SK-N-SH (cell line): ENCODE results near the gene STX16. TPM values are rescaled to one million over a fixed set of nuclear protein-coding genes. Genes with fewer than 3 reads are reported as not detected.
A peak's percentile ranks its signal among the peaks of the same experiment; 100 is the strongest.

Experiments used
- CTCF ChIA-PET: fragments of 300-600, 350-600 bp; formaldehyde crosslinking; extraction: SDS; loops from one replicate; lab custom pipeline; 2021; lab: Yijun Ruan, JAX
- POLR2A ChIA-PET: fragments of 350-600 bp; sonication (Branson Sonifier 250); formaldehyde crosslinking; extraction: SDS; loops from one replicate; lab custom pipeline; 2020; ENCODE audit warnings: antibody characterized with exemption, inconsistent platforms; lab: Yijun Ruan, JAX
- DNase-seq: peaks from one replicate; pipeline ENCODE4 v3.0.0; 2012
- H2AFZ ChIP-seq: fragments of 200-600 bp; sonication (generic); 2 replicates; pipeline ENCODE4 v1.8.1; 2016; ENCODE audit warnings: antibody characterized with exemption, mild to moderate bottlenecking, low read depth
- H3F3A ChIP-seq: fragments of 200-600 bp; sonication (generic); replicated peaks from 2 replicates; pipeline ENCODE3; 2016; ENCODE audit warnings: antibody characterized with exemption, mild to moderate bottlenecking; ENCODE audit not compliant: insufficient read depth
- H3K27ac ChIP-seq, 2 experiments: fragments of 200-500 bp in 1 of 2; fragments of 200-600 bp in 1 of 2; sonication (Bioruptor generic) in 1 of 2; sonication (generic), shearing (Covaris generic) in 1 of 2; 2 replicates each; pipeline versions ENCODE4 v1.5.1 to v1.6.1; 2014 to 2016; ENCODE audit warnings: low read depth in 2 of 2, inconsistent platforms in 1 of 2, low read length in 1 of 2, mild to moderate bottlenecking in 1 of 2, mixed read lengths in 1 of 2
- H3K27me3 ChIP-seq: fragments of 200-600 bp; sonication (generic), shearing (Covaris generic); 2 replicates; pipeline ENCODE4 v1.6.1; 2016; ENCODE audit warnings: mixed run types; ENCODE audit not compliant: insufficient read depth
- H3K36me3 ChIP-seq, 2 experiments: fragments of 200-500 bp in 1 of 2; fragments of 200-600 bp in 1 of 2; sonication (Bioruptor generic) in 1 of 2; sonication (generic) in 1 of 2; replicated peaks in 1 of 2; 2 replicates each; pipeline versions ENCODE3 to v1.5.1; 2014 to 2016; ENCODE audit warnings: low read length in 1 of 2, mild to moderate bottlenecking in 1 of 2; ENCODE audit not compliant: insufficient read depth in 2 of 2, control insufficient read depth in 1 of 2
- H3K4me1 ChIP-seq, 2 experiments: fragments of 200-500 bp in 1 of 2; fragments of 200-600 bp in 1 of 2; sonication (Bioruptor generic) in 1 of 2; sonication (generic), shearing (Covaris generic) in 1 of 2; 2 replicates each; pipeline versions ENCODE4 v1.5.1 to v1.6.1; 2014 to 2016; ENCODE audit warnings: low read depth in 1 of 2, low read length in 1 of 2, mixed run types in 1 of 2; ENCODE audit not compliant: insufficient read depth in 2 of 2, control insufficient read depth in 1 of 2
- H3K4me2 ChIP-seq: fragments of 200-600 bp; sonication (generic), shearing (Covaris generic); 2 replicates; pipeline ENCODE4 v1.6.1; 2017; ENCODE audit warnings: mixed run types
- H3K4me3 ChIP-seq, 2 experiments: fragments of 200-500 bp in 1 of 2; fragments of 200-600 bp in 1 of 2; sonication (Bioruptor generic) in 1 of 2; sonication (generic), shearing (Covaris generic) in 1 of 2; 2 replicates each; pipeline versions ENCODE4 v1.5.1 to v1.8.1; 2014 to 2016; ENCODE audit warnings: low read depth in 2 of 2, inconsistent platforms in 1 of 2, low read length in 1 of 2, mild to moderate bottlenecking in 1 of 2, mixed read lengths in 1 of 2, moderate library complexity in 1 of 2
- H3K79me2 ChIP-seq: fragments of 200-600 bp; sonication (generic); 2 replicates; pipeline ENCODE4 v1.8.1; 2017; ENCODE audit warnings: mild to moderate bottlenecking; ENCODE audit not compliant: insufficient read depth
- H3K9ac ChIP-seq: fragments of 200-600 bp; sonication (generic); 2 replicates; pipeline ENCODE4 v1.6.1; 2017; ENCODE audit warnings: mixed run types
- H3K9me2 ChIP-seq: fragments of 200-600 bp; sonication (generic); 2 replicates; pipeline ENCODE4 v1.6.1; 2017; ENCODE audit warnings: mixed run types
- H3K9me3 ChIP-seq: fragments of 200-600 bp; sonication (generic); 2 replicates; pipeline ENCODE4 v1.6.1; 2017; ENCODE audit warnings: mixed run types, mild to moderate bottlenecking, moderate library complexity
- H4K20me1 ChIP-seq: fragments of 200-600 bp; sonication (generic); 2 replicates; pipeline ENCODE4 v1.6.1; 2017; ENCODE audit warnings: mild to moderate bottlenecking, mixed run types; ENCODE audit not compliant: insufficient read depth
- CHD2 ChIP-seq: fragments of 150-350 bp; IDR thresholded peaks from 2 replicates; pipeline ENCODE4 v1.6.1; 2018; ENCODE audit warnings: low read length; ENCODE audit not compliant: partially characterized antibody
- EP300 ChIP-seq, 2 experiments: IDR thresholded peaks; 2 replicates each; pipeline versions ENCODE4 v1.4.0 to v1.6.1; 2012; ENCODE audit warnings: borderline replicate concordance in 1 of 2, low read depth in 1 of 2, low read length in 1 of 2
- EZH2phosphoT487 ChIP-seq: fragments of 200-600 bp; sonication (generic); IDR thresholded peaks from 2 replicates; pipeline ENCODE4 v1.6.1; 2017; ENCODE audit warnings: low read depth, mixed run types, mild to moderate bottlenecking, antibody characterized with exemption, moderate library complexity, borderline replicate concordance
- FOXJ3 ChIP-seq: sonication (generic); formaldehyde crosslinking; IDR thresholded peaks from 2 replicates; pipeline ENCODE4 v1.5.1; 2020; ENCODE audit warnings: mild to moderate bottlenecking, missing genetic modification reagents
- FOXM1 ChIP-seq: IDR thresholded peaks from 2 replicates; pipeline ENCODE4 v1.4.0; 2012; ENCODE audit warnings: low read depth, mild to moderate bottlenecking
- GABPA ChIP-seq: IDR thresholded peaks from 2 replicates; pipeline ENCODE4 v1.4.0; 2012; ENCODE audit warnings: low read depth, mild to moderate bottlenecking
- NRF1 ChIP-seq: IDR thresholded peaks from 2 replicates; pipeline ENCODE4 v1.6.1; 2012; ENCODE audit warnings: low read depth, mild to moderate bottlenecking, low read length
- RAD21 ChIP-seq: IDR thresholded peaks from 2 replicates; pipeline ENCODE4 v1.6.1; 2012; ENCODE audit warnings: mild to moderate bottlenecking, low read length
- RCOR1 ChIP-seq: fragments of 150-350 bp; IDR thresholded peaks from 2 replicates; pipeline ENCODE4 v1.6.1; 2017; ENCODE audit warnings: antibody characterized with exemption, low read length
- RFX5 ChIP-seq: IDR thresholded peaks from 2 replicates; pipeline ENCODE4 v1.6.1; 2012; ENCODE audit warnings: mild to moderate bottlenecking, improper control_type of control experiment, low read length
- SIN3A ChIP-seq: IDR thresholded peaks from 2 replicates; pipeline ENCODE4 v1.6.1; 2012; ENCODE audit warnings: low read depth, mild to moderate bottlenecking, low read length, moderate library complexity, borderline replicate concordance
- SMC3 ChIP-seq: IDR thresholded peaks from 2 replicates; pipeline ENCODE4 v1.6.1; 2012; ENCODE audit warnings: low read depth, low read length, improper control_type of control experiment
- TAF1 ChIP-seq: IDR thresholded peaks from 2 replicates; pipeline ENCODE4 v1.6.1; 2012; ENCODE audit warnings: low read depth, mild to moderate bottlenecking, low read length, moderate library complexity, borderline replicate concordance
- TCF12 ChIP-seq: IDR thresholded peaks from 2 replicates; pipeline ENCODE4 v1.4.0; 2012
- YY1 ChIP-seq: IDR thresholded peaks from 2 replicates; pipeline ENCODE4 v1.4.0; 2012; ENCODE audit warnings: low read depth, mild to moderate bottlenecking
- WGBS: methylation state at CpG from one replicate; pipeline ENCODE4 v1.1.6; 2017; ENCODE audit warnings: low lambda C conversion rate; 5-methylcytosine and 5-hydroxymethylcytosine counted together
- polyA plus RNA-seq, 3 experiments: library from polyadenylated mRNA; depleted of rRNA; stranded (reverse); fragments of >200 nt; gene quantifications; 2 replicates each; pipeline ENCODE4 v1.2.3, GENCODE V29; 2012
- TF ChIP-seq, protein P1 (sequence below): fragments of 200-600 bp; sonication (generic); IDR thresholded peaks from 2 replicates; pipeline ENCODE4 v1.6.1; 2017; ENCODE audit warnings: antibody characterized with exemption, mild to moderate bottlenecking, moderate library complexity
- TF ChIP-seq, protein P2 (sequence below): fragments of 150-350 bp; IDR thresholded peaks from 2 replicates; pipeline ENCODE4 v1.6.1; 2017; ENCODE audit warnings: antibody characterized with exemption, low read length, low read depth, borderline replicate concordance
- TF ChIP-seq, protein P3 (sequence below): IDR thresholded peaks from 2 replicates; pipeline ENCODE4; 2012
- TF ChIP-seq, protein P4 (sequence below): IDR thresholded peaks from 2 replicates; pipeline ENCODE4 v1.4.0; 2012; ENCODE audit warnings: low read depth, borderline replicate concordance
- TF ChIP-seq, protein P5 (sequence below): IDR thresholded peaks from 2 replicates; pipeline ENCODE4 v1.4.0; 2012; ENCODE audit warnings: low read depth

The STX16 gene
- polyA plus RNA-seq, 1 of the 3 experiments (the other 2 are of a cell fraction) = 63.8 TPM

DNA sequence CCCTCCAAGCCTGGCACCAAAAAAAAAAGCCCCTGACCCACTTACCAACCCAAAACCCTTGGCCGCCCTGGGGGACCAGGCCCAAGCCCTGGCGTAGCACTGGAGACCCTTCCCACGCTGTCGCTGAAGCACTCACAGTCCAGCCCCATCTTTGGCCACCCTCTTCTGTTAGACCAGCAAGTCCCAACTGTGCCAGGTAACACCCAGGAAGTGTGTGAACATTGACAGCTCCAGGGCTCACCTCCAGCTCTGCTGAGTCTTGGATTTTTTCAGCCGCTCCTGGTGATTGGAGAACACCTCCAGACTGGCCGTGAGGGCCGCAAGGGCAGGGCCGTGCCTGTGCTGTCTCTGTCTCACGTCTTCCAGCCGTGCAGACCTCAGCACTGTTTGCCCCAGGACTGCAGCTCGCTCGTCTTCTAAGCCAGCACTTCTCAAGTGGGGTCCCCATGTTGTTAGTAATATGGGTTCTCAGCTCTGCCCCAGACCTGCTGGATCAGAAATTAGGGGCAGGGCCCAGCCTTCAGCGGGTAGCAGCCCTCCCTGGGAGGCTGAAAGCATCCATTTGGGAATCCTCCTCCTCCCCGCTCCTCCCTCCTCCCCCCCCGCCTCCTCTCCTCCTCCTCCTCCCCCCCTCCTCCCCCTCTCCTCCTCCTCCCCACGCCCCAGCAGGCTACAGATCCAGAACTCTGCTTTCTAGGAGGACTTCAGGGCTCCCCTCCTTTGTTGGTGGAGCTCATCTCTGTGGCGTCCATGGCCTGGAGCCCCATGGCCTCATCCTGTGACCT, 59.6 kb downstream of the STX16 start:
- no peak overlapping the region for H3K9ac ChIP-seq
- CTCF ChIA-PET = interaction anchor here (1.0 kb wide), 1 partner anchor 473 kb away, joined by 3 read pairs; no protein-coding TSS in a partner anchor
- no peaks in the 10 kb centered on the region for H3K36me3 ChIP-seq
- no peak overlapping the region for H3K27ac ChIP-seq
- H3F3A ChIP-seq = no peaks in the 10 kb centered on the region
- H3K4me3 ChIP-seq = no peak overlapping the region
- no peak overlapping the region for H2AFZ ChIP-seq
- H3K4me2 ChIP-seq = no peak overlapping the region
- POLR2A ChIA-PET = no interaction called here
- H4K20me1 ChIP-seq = no peaks in the 10 kb centered on the region
- H3K9me3 ChIP-seq = no peaks in the 10 kb centered on the region
- TF ChIP-seq YY1 (no peak), NRF1 (no peak), RCOR1 (no peak), SMC3 (no peak), CHD2 (no peak), EP300 (IDR thresholded peaks at IDR 0.05; ENCODE audit: borderline replicate concordance in 1 of 2, low read depth in 1 of 2, low read length in 1 of 2) (no peak), SIN3A (no peak), FOXM1 (no peak), TCF12 (no peak), TAF1 (no peak), RAD21 (no peak), GABPA (no peak), FOXJ3 (CRISPR knock-in tag) (no peak), EZH2phosphoT487 (no peak), RFX5 (no peak)
- TF ChIP-seq, protein P1, sequence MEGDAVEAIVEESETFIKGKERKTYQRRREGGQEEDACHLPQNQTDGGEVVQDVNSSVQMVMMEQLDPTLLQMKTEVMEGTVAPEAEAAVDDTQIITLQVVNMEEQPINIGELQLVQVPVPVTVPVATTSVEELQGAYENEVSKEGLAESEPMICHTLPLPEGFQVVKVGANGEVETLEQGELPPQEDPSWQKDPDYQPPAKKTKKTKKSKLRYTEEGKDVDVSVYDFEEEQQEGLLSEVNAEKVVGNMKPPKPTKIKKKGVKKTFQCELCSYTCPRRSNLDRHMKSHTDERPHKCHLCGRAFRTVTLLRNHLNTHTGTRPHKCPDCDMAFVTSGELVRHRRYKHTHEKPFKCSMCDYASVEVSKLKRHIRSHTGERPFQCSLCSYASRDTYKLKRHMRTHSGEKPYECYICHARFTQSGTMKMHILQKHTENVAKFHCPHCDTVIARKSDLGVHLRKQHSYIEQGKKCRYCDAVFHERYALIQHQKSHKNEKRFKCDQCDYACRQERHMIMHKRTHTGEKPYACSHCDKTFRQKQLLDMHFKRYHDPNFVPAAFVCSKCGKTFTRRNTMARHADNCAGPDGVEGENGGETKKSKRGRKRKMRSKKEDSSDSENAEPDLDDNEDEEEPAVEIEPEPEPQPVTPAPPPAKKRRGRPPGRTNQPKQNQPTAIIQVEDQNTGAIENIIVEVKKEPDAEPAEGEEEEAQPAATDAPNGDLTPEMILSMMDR = no peak
- TF ChIP-seq, protein P2, sequence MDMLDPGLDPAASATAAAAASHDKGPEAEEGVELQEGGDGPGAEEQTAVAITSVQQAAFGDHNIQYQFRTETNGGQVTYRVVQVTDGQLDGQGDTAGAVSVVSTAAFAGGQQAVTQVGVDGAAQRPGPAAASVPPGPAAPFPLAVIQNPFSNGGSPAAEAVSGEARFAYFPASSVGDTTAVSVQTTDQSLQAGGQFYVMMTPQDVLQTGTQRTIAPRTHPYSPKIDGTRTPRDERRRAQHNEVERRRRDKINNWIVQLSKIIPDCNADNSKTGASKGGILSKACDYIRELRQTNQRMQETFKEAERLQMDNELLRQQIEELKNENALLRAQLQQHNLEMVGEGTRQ = no peak
- TF ChIP-seq, protein P3, sequence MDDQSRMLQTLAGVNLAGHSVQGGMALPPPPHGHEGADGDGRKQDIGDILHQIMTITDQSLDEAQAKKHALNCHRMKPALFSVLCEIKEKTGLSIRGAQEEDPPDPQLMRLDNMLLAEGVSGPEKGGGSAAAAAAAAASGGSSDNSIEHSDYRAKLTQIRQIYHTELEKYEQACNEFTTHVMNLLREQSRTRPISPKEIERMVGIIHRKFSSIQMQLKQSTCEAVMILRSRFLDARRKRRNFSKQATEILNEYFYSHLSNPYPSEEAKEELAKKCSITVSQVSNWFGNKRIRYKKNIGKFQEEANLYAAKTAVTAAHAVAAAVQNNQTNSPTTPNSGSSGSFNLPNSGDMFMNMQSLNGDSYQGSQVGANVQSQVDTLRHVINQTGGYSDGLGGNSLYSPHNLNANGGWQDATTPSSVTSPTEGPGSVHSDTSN = no peak
- TF ChIP-seq, protein P4, sequence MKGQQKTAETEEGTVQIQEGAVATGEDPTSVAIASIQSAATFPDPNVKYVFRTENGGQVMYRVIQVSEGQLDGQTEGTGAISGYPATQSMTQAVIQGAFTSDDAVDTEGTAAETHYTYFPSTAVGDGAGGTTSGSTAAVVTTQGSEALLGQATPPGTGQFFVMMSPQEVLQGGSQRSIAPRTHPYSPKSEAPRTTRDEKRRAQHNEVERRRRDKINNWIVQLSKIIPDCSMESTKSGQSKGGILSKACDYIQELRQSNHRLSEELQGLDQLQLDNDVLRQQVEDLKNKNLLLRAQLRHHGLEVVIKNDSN = no peak
- TF ChIP-seq, protein P5, sequence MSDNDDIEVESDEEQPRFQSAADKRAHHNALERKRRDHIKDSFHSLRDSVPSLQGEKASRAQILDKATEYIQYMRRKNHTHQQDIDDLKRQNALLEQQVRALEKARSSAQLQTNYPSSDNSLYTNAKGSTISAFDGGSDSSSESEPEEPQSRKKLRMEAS = no peak
- H3K27me3 ChIP-seq = no peaks in the 10 kb centered on the region
- 84% methylated on average over 12 of the region's 17 CpGs for WGBS
- DNase-seq = peak; percentile 14
- H3K79me2 ChIP-seq = no peaks in the 10 kb centered on the region
- H3K4me1 ChIP-seq = no peaks in the 10 kb centered on the region; a peak in 1 of 4 replicates
- H3K9me2 ChIP-seq = no peaks in the 10 kb centered on the region
